PFSK-1 (cell line): ENCODE data around the gene ZNF879.

Experiments used
- FOXP2 ChIP-seq: optimal IDR thresholded peaks from 2 replicates; pipeline ENCODE3; 2011; ENCODE audit warnings: borderline replicate concordance, control low read depth, inconsistent platforms; ENCODE audit not compliant: insufficient read depth; ENCODE audit errors: extremely low read length, extremely low read depth
- POLR2AphosphoS5 ChIP-seq: IDR thresholded peaks from 2 replicates; pipeline ENCODE4 v1.6.1; 2012; ENCODE audit warnings: low read depth, mild to moderate bottlenecking, control low read depth, low read length, moderate library complexity
- SIN3A ChIP-seq: IDR thresholded peaks from 2 replicates; pipeline ENCODE4 v1.6.1; 2012; ENCODE audit warnings: mild to moderate bottlenecking, low read length, moderate library complexity, borderline replicate concordance; ENCODE audit not compliant: insufficient read depth
- TAF1 ChIP-seq: IDR thresholded peaks from 2 replicates; pipeline ENCODE4 v1.6.1; 2012; ENCODE audit warnings: low read length, control low read depth, borderline replicate concordance; ENCODE audit not compliant: insufficient read depth
- TF ChIP-seq, protein P1 (sequence below), 2 experiments: IDR thresholded peaks; 2 replicates each; pipeline versions ENCODE4 v1.6.1 to v1.8.0; 2011 to 2012; ENCODE audit warnings: low read depth in 2 of 2, low read length in 2 of 2, control low read depth in 1 of 2, inconsistent platforms in 1 of 2, mild to moderate bottlenecking in 1 of 2, moderate library complexity in 1 of 2; ENCODE audit not compliant: insufficient read depth in 1 of 2

ZNF879 gene

GRCh38 chr5:178993955-178994579, 29.5 kb upstream of the ZNF879 start:
- TF ChIP-seq, protein P1, sequence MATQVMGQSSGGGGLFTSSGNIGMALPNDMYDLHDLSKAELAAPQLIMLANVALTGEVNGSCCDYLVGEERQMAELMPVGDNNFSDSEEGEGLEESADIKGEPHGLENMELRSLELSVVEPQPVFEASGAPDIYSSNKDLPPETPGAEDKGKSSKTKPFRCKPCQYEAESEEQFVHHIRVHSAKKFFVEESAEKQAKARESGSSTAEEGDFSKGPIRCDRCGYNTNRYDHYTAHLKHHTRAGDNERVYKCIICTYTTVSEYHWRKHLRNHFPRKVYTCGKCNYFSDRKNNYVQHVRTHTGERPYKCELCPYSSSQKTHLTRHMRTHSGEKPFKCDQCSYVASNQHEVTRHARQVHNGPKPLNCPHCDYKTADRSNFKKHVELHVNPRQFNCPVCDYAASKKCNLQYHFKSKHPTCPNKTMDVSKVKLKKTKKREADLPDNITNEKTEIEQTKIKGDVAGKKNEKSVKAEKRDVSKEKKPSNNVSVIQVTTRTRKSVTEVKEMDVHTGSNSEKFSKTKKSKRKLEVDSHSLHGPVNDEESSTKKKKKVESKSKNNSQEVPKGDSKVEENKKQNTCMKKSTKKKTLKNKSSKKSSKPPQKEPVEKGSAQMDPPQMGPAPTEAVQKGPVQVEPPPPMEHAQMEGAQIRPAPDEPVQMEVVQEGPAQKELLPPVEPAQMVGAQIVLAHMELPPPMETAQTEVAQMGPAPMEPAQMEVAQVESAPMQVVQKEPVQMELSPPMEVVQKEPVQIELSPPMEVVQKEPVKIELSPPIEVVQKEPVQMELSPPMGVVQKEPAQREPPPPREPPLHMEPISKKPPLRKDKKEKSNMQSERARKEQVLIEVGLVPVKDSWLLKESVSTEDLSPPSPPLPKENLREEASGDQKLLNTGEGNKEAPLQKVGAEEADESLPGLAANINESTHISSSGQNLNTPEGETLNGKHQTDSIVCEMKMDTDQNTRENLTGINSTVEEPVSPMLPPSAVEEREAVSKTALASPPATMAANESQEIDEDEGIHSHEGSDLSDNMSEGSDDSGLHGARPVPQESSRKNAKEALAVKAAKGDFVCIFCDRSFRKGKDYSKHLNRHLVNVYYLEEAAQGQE (IDR thresholded peaks at IDR 0.05; ENCODE audit: insufficient read depth in 1 of 2, low read depth in 2 of 2, low read length in 2 of 2) = no peak
- TF ChIP-seq TAF1 = no peak
- TF ChIP-seq POLR2AphosphoS5 = no peak
- no peak for TF ChIP-seq SIN3A
- TF ChIP-seq FOXP2 = no peak

GRCh38 chr5:178994580-178995340, 28.8 kb upstream of the ZNF879 start, which contains the start of gene GRM6:
GRM6 (minus strand) TSS chr5:178995320; CDS start chr5:178994944, 376 bp downstream.
- TF ChIP-seq, protein P1 (IDR thresholded peaks at IDR 0.05; ENCODE audit: insufficient read depth in 1 of 2, low read depth in 2 of 2, low read length in 2 of 2) = no peak
- TF ChIP-seq SIN3A (no peak), TAF1 (no peak), FOXP2 (no peak), POLR2AphosphoS5 (no peak)

DNA sequence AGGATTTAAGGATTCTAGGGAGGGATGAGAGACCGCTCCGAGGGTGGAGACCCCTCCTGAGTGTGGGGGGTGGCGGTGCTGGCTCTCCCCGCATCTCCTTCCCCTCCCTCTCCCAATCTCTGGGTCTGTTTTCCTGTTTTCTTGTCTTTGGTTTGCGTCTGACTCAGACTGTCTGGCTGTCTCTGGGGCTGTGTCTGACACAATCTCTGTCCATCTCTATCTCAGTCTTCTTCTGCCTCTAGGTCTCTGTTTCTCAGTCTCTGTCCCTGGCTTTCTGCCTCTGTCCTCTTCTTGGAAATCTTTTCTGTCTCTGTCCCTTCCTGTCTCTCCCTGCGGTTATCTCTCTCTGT, 28.3 kb upstream of the ZNF879 start:
- TF ChIP-seq, protein P1 (IDR thresholded peaks at IDR 0.05; ENCODE audit: insufficient read depth in 1 of 2, low read depth in 2 of 2, low read length in 2 of 2) = no peak
- TF ChIP-seq FOXP2 (no peak), TAF1 (no peak), SIN3A (no peak), POLR2AphosphoS5 (no peak)

GRCh38 chr5:178996156-178996555, 27.4 kb upstream of the ZNF879 start:
- TF ChIP-seq TAF1 = no peak
- no peak for TF ChIP-seq SIN3A
- TF ChIP-seq FOXP2 = no peak
- TF ChIP-seq POLR2AphosphoS5 = no peak
- TF ChIP-seq, protein P1 (IDR thresholded peaks at IDR 0.05; ENCODE audit: insufficient read depth in 1 of 2, low read depth in 2 of 2, low read length in 2 of 2) = no peak
